ENCODE results near the gene DUSP16. TPM values are rescaled to one million over a fixed set of nuclear protein-coding genes. Genes with fewer than 3 reads are reported as not detected.
"Not testable (repeated sequence)": the region's sequence is repeated elsewhere in the genome, so short reads cannot be mapped to it uniquely, and the experiment has no call there.

Gene DUSP16
- total and polyA plus RNA-seq, 5 donors = 4.2 to 17.2 (median 12.4) TPM

GRCh38 chr12:12476857-12477531, 85.7 kb downstream of the DUSP16 start:
- Histone ChIP-seq H3K9me3 (ENCODE audit: control insufficient read depth, low read length) (no peaks in the 10 kb centered on the region), H3K27ac (ENCODE audit: low read length) (no peak overlapping the region), H3K4me1 (ENCODE audit: control insufficient read depth, insufficient read depth, low read length) (no peaks in the 10 kb centered on the region), H3K4me3 (ENCODE audit: low read length) (no peak overlapping the region), H3K27me3 (ENCODE audit: control insufficient read depth, insufficient read depth) (no peaks in the 10 kb centered on the region)
- DNase-seq (no peak), ATAC-seq (peak in 1 of 2 donors; percentile 27)
- WGBS = 91% methylated on average over 21 of the region's 21 CpGs
- intact Hi-C loops (cut with DNase I) = no loop called here

GRCh38 chr12:12474931-12475795, 87.5 kb downstream of the DUSP16 start:
- ATAC-seq (peak; percentile 32 to 91), DNase-seq (no peak)
- H3K4me3 ChIP-seq (ENCODE audit: low read length) = no peak overlapping the region

GRCh38 chr12:12474471-12474928, 88.2 kb downstream of the DUSP16 start:
- ATAC-seq (no peak), DNase-seq (no peak)
- Histone ChIP-seq H3K4me1 (ENCODE audit: control insufficient read depth, insufficient read depth, low read length) (no peaks in the 10 kb centered on the region), H3K27ac (ENCODE audit: low read length) (no peak overlapping the region), H3K9me3 (ENCODE audit: control insufficient read depth, low read length) (no peaks in the 10 kb centered on the region), H3K4me3 (ENCODE audit: low read length) (no peak overlapping the region), H3K27me3 (ENCODE audit: control insufficient read depth, insufficient read depth) (no peaks in the 10 kb centered on the region)
- intact Hi-C loops (cut with DNase I) = no loop called here
- 70% methylated on average over 8 of the region's 8 CpGs for WGBS

More at GRCh38 chr12:12474931-12475795, 87.5 kb downstream of the DUSP16 start:
- no peaks in the 10 kb centered on the region for H3K9me3 ChIP-seq (ENCODE audit: control insufficient read depth, low read length)
- no peak overlapping the region for H3K27ac ChIP-seq (ENCODE audit: low read length)
- no peaks in the 10 kb centered on the region for H3K4me1 ChIP-seq (ENCODE audit: control insufficient read depth, insufficient read depth, low read length)
- H3K27me3 ChIP-seq (ENCODE audit: control insufficient read depth, insufficient read depth) = no peaks in the 10 kb centered on the region
- intact Hi-C loops (cut with DNase I) = no loop called here
- WGBS = 73% methylated on average over 15 of the region's 15 CpGs

GRCh38 chr12:12473223-12473622, 89.4 kb downstream of the DUSP16 start:
- H3K27ac ChIP-seq (ENCODE audit: low read length) = no peak overlapping the region
- no peak overlapping the region for H3K4me3 ChIP-seq (ENCODE audit: low read length)
- H3K9me3 ChIP-seq (ENCODE audit: control insufficient read depth, low read length) = no peaks in the 10 kb centered on the region
- intact Hi-C loops (cut with DNase I) = no loop called here
- H3K27me3 ChIP-seq (ENCODE audit: control insufficient read depth, insufficient read depth) = no peaks in the 10 kb centered on the region
- DNase-seq = no peak
- WGBS = 94% methylated on average over 4 of the region's 4 CpGs
- no peaks in the 10 kb centered on the region for H3K4me1 ChIP-seq (ENCODE audit: control insufficient read depth, insufficient read depth, low read length)
- no peak for ATAC-seq

- H3K4me1 ChIP-seq (ENCODE audit: control insufficient read depth, insufficient read depth, low read length); H3K9me3 ChIP-seq (ENCODE audit: control insufficient read depth, low read length); H3K27me3 ChIP-seq (ENCODE audit: control insufficient read depth, insufficient read depth); ATAC-seq; H3K4me3 ChIP-seq (ENCODE audit: low read length); H3K27ac ChIP-seq (ENCODE audit: low read length); intact Hi-C loops (cut with DNase I); DNase-seq: not testable (repeated sequence)
- WGBS = 90% methylated on average over 35 of the region's 37 CpGs
Measured at GRCh38 chr12:12471982-12472961, 90.4 kb downstream of the DUSP16 start.

GRCh38 chr12:12470751-12471306, 91.8 kb downstream of the DUSP16 start:
- no peaks in the 10 kb centered on the region for H3K4me1 ChIP-seq (ENCODE audit: control insufficient read depth, insufficient read depth, low read length)
- H3K27me3 ChIP-seq (ENCODE audit: control insufficient read depth, insufficient read depth) = no peaks in the 10 kb centered on the region
- 80% methylated on average over 7 of the region's 7 CpGs for WGBS
- ATAC-seq (no peak), DNase-seq (no peak)
- no peak overlapping the region for H3K4me3 ChIP-seq (ENCODE audit: low read length)
- no peaks in the 10 kb centered on the region for H3K9me3 ChIP-seq (ENCODE audit: control insufficient read depth, low read length)
- intact Hi-C loops (cut with DNase I) = no loop called here
- H3K27ac ChIP-seq (ENCODE audit: low read length) = no peak overlapping the region

GRCh38 chr12:12469386-12469785, 93.3 kb downstream of the DUSP16 start:
- H3K4me1 ChIP-seq (ENCODE audit: control insufficient read depth, insufficient read depth, low read length) = no peaks in the 10 kb centered on the region
- ATAC-seq (no peak), DNase-seq (no peak)
- H3K27ac ChIP-seq (ENCODE audit: low read length) = no peak overlapping the region
- no peaks in the 10 kb centered on the region for H3K27me3 ChIP-seq (ENCODE audit: control insufficient read depth, insufficient read depth)
- intact Hi-C loops (cut with DNase I) = no loop called here
- no peak overlapping the region for H3K4me3 ChIP-seq (ENCODE audit: low read length)
- no peaks in the 10 kb centered on the region for H3K9me3 ChIP-seq (ENCODE audit: control insufficient read depth, low read length)
- WGBS = 91% methylated on average over 7 of the region's 7 CpGs

- ATAC-seq (no peak), DNase-seq (no peak)
- H3K27ac ChIP-seq (ENCODE audit: low read length) = no peak overlapping the region
- no peaks in the 10 kb centered on the region for H3K4me1 ChIP-seq (ENCODE audit: control insufficient read depth, insufficient read depth, low read length)
- intact Hi-C loops (cut with DNase I) = no loop called here
- no peaks in the 10 kb centered on the region for H3K9me3 ChIP-seq (ENCODE audit: control insufficient read depth, low read length)
- no peak overlapping the region for H3K4me3 ChIP-seq (ENCODE audit: low read length)
- no peaks in the 10 kb centered on the region for H3K27me3 ChIP-seq (ENCODE audit: control insufficient read depth, insufficient read depth)
- WGBS = 94% methylated on average over 3 of the region's 3 CpGs
Measured at GRCh38 chr12:12468575-12468974, 94.1 kb downstream of the DUSP16 start.

GRCh38 chr12:12467688-12468261, 94.9 kb downstream of the DUSP16 start:
- ATAC-seq = peak in 1 of 2 donors; percentile 31
- H3K27ac ChIP-seq (ENCODE audit: low read length) = no peak overlapping the region
- H3K9me3 ChIP-seq (ENCODE audit: control insufficient read depth, low read length) = no peaks in the 10 kb centered on the region
- H3K4me1 ChIP-seq (ENCODE audit: control insufficient read depth, insufficient read depth, low read length) = no peaks in the 10 kb centered on the region
- no peak overlapping the region for H3K4me3 ChIP-seq (ENCODE audit: low read length)
- DNase-seq = no peak
- WGBS = 83% methylated on average over 14 of the region's 14 CpGs
- no peaks in the 10 kb centered on the region for H3K27me3 ChIP-seq (ENCODE audit: control insufficient read depth, insufficient read depth)
- intact Hi-C loops (cut with DNase I) = no loop called here

GRCh38 chr12:12467264-12467663, 95.4 kb downstream of the DUSP16 start:
- intact Hi-C loops (cut with DNase I) = no loop called here
- 90% methylated on average over 6 of the region's 6 CpGs for WGBS
- H3K4me3 ChIP-seq (ENCODE audit: low read length) = no peak overlapping the region
- DNase-seq (no peak), ATAC-seq (no peak)
- no peaks in the 10 kb centered on the region for H3K4me1 ChIP-seq (ENCODE audit: control insufficient read depth, insufficient read depth, low read length)
- no peaks in the 10 kb centered on the region for H3K9me3 ChIP-seq (ENCODE audit: control insufficient read depth, low read length)
- no peak overlapping the region for H3K27ac ChIP-seq (ENCODE audit: low read length)
- H3K27me3 ChIP-seq (ENCODE audit: control insufficient read depth, insufficient read depth) = no peaks in the 10 kb centered on the region
